Gastroesophageal sphincter (tissue), 4 donors: ENCODE data around the gene SCAF1. TPM values are rescaled to one million over a fixed set of nuclear protein-coding genes. Genes with fewer than 3 reads are reported as not detected.

Experiments
- ATAC-seq: fragments of 150-250 bp; one replicate; pipeline ENCODE4 v1.9.1; 2016; ENCODE audit warnings: mild to moderate bottlenecking, moderate library complexity
- H3K27ac ChIP-seq, 4 donors: fragments of 200-600 bp; sonication (generic) in 3 of 4; 1 replicate in 3 of 4; 2 replicates in 1 of 4; pipeline ENCODE4 v1.5.1; 2016 to 2019
- H3K27me3 ChIP-seq: fragments of 200-600 bp; sonication (generic); one replicate; pipeline ENCODE4 v1.5.1; 2019
- H3K36me3 ChIP-seq, 2 donors: fragments of 200-600 bp; sonication (generic); one replicate each; pipeline ENCODE4 v1.5.1; 2019; ENCODE audit warnings: control low read depth in 1 of 2
- H3K4me1 ChIP-seq, 3 donors: fragments of 200-600 bp; sonication (generic); 1 replicate in 2 of 3; 2 replicates in 1 of 3; pipeline ENCODE4 v1.5.1; 2016 to 2019; ENCODE audit warnings: control low read depth in 2 of 3
- H3K4me3 ChIP-seq, 2 donors: fragments of 200-600 bp; sonication (generic); one replicate each; pipeline ENCODE4 v1.5.1; 2019; ENCODE audit warnings: mild to moderate bottlenecking in 1 of 2, moderate library complexity in 1 of 2
- H3K9me3 ChIP-seq, 3 donors: fragments of 200-600 bp; sonication (generic); one replicate each; pipeline ENCODE4 v1.5.1; 2017 to 2019; ENCODE audit warnings: control low read depth in 2 of 3
- CTCF ChIP-seq, 4 experiments: fragments of 200-600 bp in 2 of 4; fragments of 450-650 bp in 2 of 4; sonication (generic) in 1 of 4; IDR thresholded peaks; one replicate each; pipeline ENCODE4 v1.5.1; 2017 to 2019; ENCODE audit warnings: antibody characterized with exemption in 4 of 4, mild to moderate bottlenecking in 2 of 4, moderate library complexity in 2 of 4
- EP300 ChIP-seq: sonication (generic); formaldehyde crosslinking; IDR thresholded peaks from one replicate; pipeline ENCODE4 v1.6.1; 2017; ENCODE audit warnings: antibody characterized with exemption, mild to moderate bottlenecking
- POLR2A ChIP-seq, 2 donors: fragments of 450-650 bp; IDR thresholded peaks; one replicate each; pipeline ENCODE4 v1.6.1; 2017; ENCODE audit warnings: antibody characterized with exemption in 2 of 2, mild to moderate bottlenecking in 2 of 2, moderate library complexity in 1 of 2
- POLR2AphosphoS5 ChIP-seq: sonication (generic); formaldehyde crosslinking; IDR thresholded peaks from one replicate; pipeline ENCODE4 v1.6.1; 2017; ENCODE audit warnings: antibody characterized with exemption
- WGBS, 2 donors: methylation state at CpG; one replicate each; pipeline ENCODE4 v1.1.5; 2018; ENCODE audit warnings: low coverage in 1 of 2; 5-methylcytosine and 5-hydroxymethylcytosine counted together
- small RNA-seq, 4 donors: library from RNA; depleted of rRNA; stranded (forward); fragments of <200 nt; gene quantifications; one replicate each; pipeline ENCODE3, GENCODE V24; 2016
- total RNA-seq, 4 donors: library from RNA; depleted of rRNA; stranded (reverse); fragments of >200 nt; gene quantifications; one replicate each; pipeline ENCODE4 v1.1.0, GENCODE V29; 2016

SCAF1 gene
- total RNA-seq, 4 donors from 2014 or later = 18.2 to 37.5 (median 18.5) TPM

- no peak overlapping the region for H3K4me3 ChIP-seq
- no peak for ATAC-seq
- WGBS, 2 donors = 58 to 75% methylated on average over 5 to 16 of the region's 40 CpGs
- H3K27me3 ChIP-seq = peaks cover 6% of the 10 kb centered on the region
- H3K36me3 ChIP-seq = no peaks in the 10 kb centered on the region
- no peaks in the 10 kb centered on the region for H3K4me1 ChIP-seq
- TF ChIP-seq POLR2AphosphoS5 (no peak), CTCF (IDR thresholded peaks at IDR 0.05) (no peak), EP300 (no peak), POLR2A (IDR thresholded peaks at IDR 0.05) (no peak)
- no peak overlapping the region for H3K27ac ChIP-seq
- no peaks in the 10 kb centered on the region for H3K9me3 ChIP-seq
Observed at GRCh38 chr19:49701271-49701786, 59.3 kb downstream of the SCAF1 start.

GRCh38 chr19:49704888-49705642 lies 63.1 kb downstream of the SCAF1 start:
- H3K4me3 ChIP-seq = no peak overlapping the region
- 80 to 88% methylated on average over 4 to 10 of the region's 22 CpGs for WGBS, 2 donors
- TF ChIP-seq EP300 = no peak
- TF ChIP-seq POLR2A (IDR thresholded peaks at IDR 0.05) = no peak
- no peak for TF ChIP-seq CTCF (IDR thresholded peaks at IDR 0.05)
- no peak for TF ChIP-seq POLR2AphosphoS5
- no peak for ATAC-seq
- H3K4me1 ChIP-seq = no peaks in the 10 kb centered on the region
- H3K9me3 ChIP-seq = no peaks in the 10 kb centered on the region
- peaks cover 6% of the 10 kb centered on the region for H3K27me3 ChIP-seq
- H3K36me3 ChIP-seq = no peaks in the 10 kb centered on the region
- H3K27ac ChIP-seq = no peak overlapping the region

GRCh38 chr19:49705919-49706318 lies 63.9 kb downstream of the SCAF1 start:
- no peak for ATAC-seq
- 91 to 100% methylated on average over 1 to 6 of the region's 16 CpGs for WGBS, 2 donors
- no peak for TF ChIP-seq POLR2AphosphoS5
- no peak for TF ChIP-seq POLR2A (IDR thresholded peaks at IDR 0.05)
- no peak for TF ChIP-seq CTCF (IDR thresholded peaks at IDR 0.05)
- TF ChIP-seq EP300 = no peak
- H3K27ac ChIP-seq = no peak overlapping the region
- H3K27me3 ChIP-seq = peaks cover 6% of the 10 kb centered on the region
- H3K36me3 ChIP-seq = no peaks in the 10 kb centered on the region
- H3K4me1 ChIP-seq = no peaks in the 10 kb centered on the region
- no peak overlapping the region for H3K4me3 ChIP-seq
- H3K9me3 ChIP-seq = no peaks in the 10 kb centered on the region

Small RNAs within 50 kb of the gene (small RNA-seq; reads per million reads assigned to genes)
- 0 to 0.51 (median 0.15) reads per million in 4 donors for gene MIR5088

Other genes starting within 250 kb of the SCAF1 start
- gene PTH2, start 218.8 kb upstream of the SCAF1 start, total RNA-seq = not detected
- not detected for gene GFY, start 216.8 kb upstream of the SCAF1 start, total RNA-seq
- 1 to 10 TPM; 1.1 to 1.7 (median 1.2) TPM for gene SLC17A7, start 200.7 kb upstream of the SCAF1 start, total RNA-seq
- 10 to 100 TPM; 67.2 to 82.4 (median 72.5) TPM for gene PIH1D1, start 190.4 kb upstream of the SCAF1 start, total RNA-seq
- 10 to 100 TPM; 11.8 to 34.4 (median 22.2) TPM for gene ALDH16A1, start 189.0 kb upstream of the SCAF1 start, total RNA-seq
- 10 to 100 TPM in 1 of 4 donors, 1 to 10 TPM in 3; 3.1 to 21.0 (median 7.6) TPM for gene FLT3LG, start 168.0 kb upstream of the SCAF1 start, total RNA-seq
- gene RPL13A, start 154.6 kb upstream of the SCAF1 start, total RNA-seq = 1,000 to 10,000 TPM; 1,269 to 3,399 (median 2,205) TPM
- 1,000 to 10,000 TPM; 2,443 to 5,156 (median 3,385) TPM for gene RPS11, start 145.8 kb upstream of the SCAF1 start, total RNA-seq
- gene FCGRT, start 129.5 kb upstream of the SCAF1 start, total RNA-seq = 100 to 1,000 TPM in 3 of 4 donors, 10 to 100 TPM in 1; 78.6 to 255 (median 158) TPM
- gene RCN3, start 114.2 kb upstream of the SCAF1 start, total RNA-seq = 10 to 100 TPM in 3 of 4 donors, 1 to 10 TPM in 1; 8.2 to 21.0 (median 12.0) TPM
- 10 to 100 TPM; 45.5 to 59.6 (median 51.8) TPM for gene NOSIP, start 61.7 kb upstream of the SCAF1 start, total RNA-seq
- gene PRRG2, start 60.9 kb upstream of the SCAF1 start, total RNA-seq = 1 to 10 TPM in 2 of 4 donors, not detected in 2; 1.0 to 1.1 TPM
- 10 to 100 TPM in 3 of 4 donors, 1 to 10 TPM in 1; 9.3 to 24.1 (median 14.8) TPM for gene PRR12, start 51.0 kb upstream of the SCAF1 start, total RNA-seq
- 100 to 1,000 TPM; 100 to 162 (median 136) TPM for gene RRAS, start 2.1 kb upstream of the SCAF1 start, total RNA-seq
- 10 to 100 TPM; 29.2 to 68.6 (median 39.9) TPM for gene IRF3, start 23.6 kb downstream of the SCAF1 start, total RNA-seq
- 1 to 10 TPM; 3.3 to 7.9 (median 6.4) TPM for gene BCL2L12, start 23.7 kb downstream of the SCAF1 start, total RNA-seq
- 100 to 1,000 TPM; 137 to 152 (median 146) TPM for gene PRMT1, start 35.1 kb downstream of the SCAF1 start, total RNA-seq
- 1 to 10 TPM in 3 of 4 donors, not detected in 1; 1.3 to 4.1 (median 1.5) TPM for gene ADM5, start 47.4 kb downstream of the SCAF1 start, total RNA-seq
- gene CPT1C, start 48.9 kb downstream of the SCAF1 start, total RNA-seq = 1 to 10 TPM; 2.0 to 3.0 (median 2.6) TPM
- gene TSKS, start 121.1 kb downstream of the SCAF1 start, total RNA-seq = 1 to 10 TPM in 1 of 4 donors, under 1 TPM in 1, not detected in 2; 0.73 to 4.2 TPM
- gene AP2A1, start 124.8 kb downstream of the SCAF1 start, total RNA-seq = 100 to 1,000 TPM in 1 of 4 donors, 10 to 100 TPM in 3; 69.9 to 103 (median 76.1) TPM
- 10 to 100 TPM; 14.8 to 23.0 (median 20.1) TPM for gene FUZ, start 171.1 kb downstream of the SCAF1 start, total RNA-seq
- gene MED25, start 176.1 kb downstream of the SCAF1 start, total RNA-seq = 10 to 100 TPM; 26.7 to 36.1 (median 28.7) TPM
- gene PTOV1, start 208.9 kb downstream of the SCAF1 start, total RNA-seq = 10 to 100 TPM; 52.9 to 89.1 (median 60.0) TPM
- gene PNKP, start 225.4 kb downstream of the SCAF1 start, total RNA-seq = 10 to 100 TPM; 12.5 to 64.3 (median 29.4) TPM
- 10 to 100 TPM; 14.4 to 24.6 (median 19.7) TPM for gene AKT1S1, start 235.1 kb downstream of the SCAF1 start, total RNA-seq
- gene TBC1D17, start 235.5 kb downstream of the SCAF1 start, total RNA-seq = 10 to 100 TPM; 25.1 to 41.9 (median 37.3) TPM